Measurements from ENCODE around the gene NUSAP1. TPM values are rescaled to one million over a fixed set of nuclear protein-coding genes. Genes with fewer than 3 reads are reported as not detected.

NUSAP1 gene
- total RNA-seq, 1 experiment from 2014 or later = 88.0 TPM

GRCh38 chr15:41331281-41331680 lies 1.4 kb upstream of the NUSAP1 start:
- no peak for TF ChIP-seq CTCF (IDR thresholded peaks at IDR 0.05; ENCODE audit: unreplicated experiment)
- Mint-ChIP-seq H3K9me3 (ENCODE audit: low read depth, unreplicated experiment) (no peaks in the 10 kb centered on the region), H3K27ac (ENCODE audit: unreplicated experiment) (no peak overlapping the region), H3K4me1 (ENCODE audit: low read depth, unreplicated experiment) (no peaks in the 10 kb centered on the region), H3K36me3 (ENCODE audit: insufficient read depth, unreplicated experiment) (peaks cover 31% of the 10 kb centered on the region), H3K4me3 (ENCODE audit: low read depth, unreplicated experiment) (peak overlapping the region; percentile 97), H3K27me3 (ENCODE audit: unreplicated experiment) (no peaks in the 10 kb centered on the region)
- intact Hi-C loops (cut with micrococcal nuclease; ENCODE audit: unreplicated experiment) = loop anchor here (10.0 kb wide), 1 partner anchor 76 kb away; no protein-coding TSS in a partner anchor
- CTCF ChIA-PET = interaction anchor here (1.0 kb wide), 1 partner anchor 12 kb away, joined by 3 read pairs; no protein-coding TSS in a partner anchor
- no TSS peak for BruUV-seq (replicated peaks)
- DNase-seq = no peak

- peak; percentile 70 for DNase-seq
- H3K27me3 Mint-ChIP-seq (ENCODE audit: unreplicated experiment) = no peaks in the 10 kb centered on the region
- H3K4me3 Mint-ChIP-seq (ENCODE audit: low read depth, unreplicated experiment) = peak overlapping the region; percentile 97
- intact Hi-C loops (cut with micrococcal nuclease; ENCODE audit: unreplicated experiment) = loop anchor here (10.0 kb wide), 1 partner anchor 77 kb away; no protein-coding TSS in a partner anchor
- H3K27ac Mint-ChIP-seq (ENCODE audit: unreplicated experiment) = peak overlapping the region; percentile 87
- H3K36me3 Mint-ChIP-seq (ENCODE audit: insufficient read depth, unreplicated experiment) = peaks cover 31% of the 10 kb centered on the region
- CTCF ChIA-PET = interaction anchor here (1.0 kb wide), 1 partner anchor 12 kb away, joined by 3 read pairs; no protein-coding TSS in a partner anchor
- no peaks in the 10 kb centered on the region for H3K4me1 Mint-ChIP-seq (ENCODE audit: low read depth, unreplicated experiment)
- no TSS peak for BruUV-seq (replicated peaks)
- H3K9me3 Mint-ChIP-seq (ENCODE audit: low read depth, unreplicated experiment) = no peaks in the 10 kb centered on the region
- no peak for TF ChIP-seq CTCF (IDR thresholded peaks at IDR 0.05; ENCODE audit: unreplicated experiment)
Observed at GRCh38 chr15:41331833-41332193, 868 bp upstream of the NUSAP1 start.

GRCh38 chr15:41333026-41333562 lies 413 bp downstream of the NUSAP1 start:
- CTCF ChIA-PET = no interaction called here
- H3K9me3 Mint-ChIP-seq (ENCODE audit: low read depth, unreplicated experiment) = no peaks in the 10 kb centered on the region
- intact Hi-C loops (cut with micrococcal nuclease; ENCODE audit: unreplicated experiment) = loop anchor here (10.0 kb wide), 1 partner anchor 78 kb away; no protein-coding TSS in a partner anchor
- H3K27ac Mint-ChIP-seq (ENCODE audit: unreplicated experiment) = peak overlapping the region; percentile 87
- DNase-seq = no peak
- H3K36me3 Mint-ChIP-seq (ENCODE audit: insufficient read depth, unreplicated experiment) = peaks cover 37% of the 10 kb centered on the region
- H3K27me3 Mint-ChIP-seq (ENCODE audit: unreplicated experiment) = no peaks in the 10 kb centered on the region
- peak overlapping the region; percentile 97 for H3K4me3 Mint-ChIP-seq (ENCODE audit: low read depth, unreplicated experiment)
- TF ChIP-seq CTCF (IDR thresholded peaks at IDR 0.05; ENCODE audit: unreplicated experiment) = no peak
- H3K4me1 Mint-ChIP-seq (ENCODE audit: low read depth, unreplicated experiment) = peaks cover 12% of the 10 kb centered on the region
- TSS peak; percentile 83 for BruUV-seq (replicated peaks)

GRCh38 chr15:41334293-41335120 lies 1.8 kb downstream of the NUSAP1 start:
- intact Hi-C loops (cut with micrococcal nuclease; ENCODE audit: unreplicated experiment) = loop anchor here (10.0 kb wide), 1 partner anchor 80 kb away; no protein-coding TSS in a partner anchor
- no peak for DNase-seq
- Mint-ChIP-seq H3K36me3 (ENCODE audit: insufficient read depth, unreplicated experiment) (peaks cover 37% of the 10 kb centered on the region), H3K27me3 (ENCODE audit: unreplicated experiment) (no peaks in the 10 kb centered on the region), H3K4me3 (ENCODE audit: low read depth, unreplicated experiment) (peak overlapping the region; percentile 97), H3K27ac (ENCODE audit: unreplicated experiment) (peak overlapping the region; percentile 33), H3K9me3 (ENCODE audit: low read depth, unreplicated experiment) (no peaks in the 10 kb centered on the region), H3K4me1 (ENCODE audit: low read depth, unreplicated experiment) (peaks cover 12% of the 10 kb centered on the region)
- no peak for TF ChIP-seq CTCF (IDR thresholded peaks at IDR 0.05; ENCODE audit: unreplicated experiment)
- CTCF ChIA-PET = no interaction called here
- BruUV-seq (replicated peaks) = no TSS peak

Measured in Calu3 (cell line).